Mononuclear cell (primary cell): ENCODE measurements around the gene OPA1. TPM values are rescaled to one million over a fixed set of nuclear protein-coding genes. Genes with fewer than 3 reads are reported as not detected.

Experiments
- H3K27me3 ChIP-seq: 2 replicates; pipeline ENCODE4 v1.6.0; 2011; ENCODE audit warnings: low read length, control low read depth; ENCODE audit not compliant: insufficient read depth
- H3K4me1 ChIP-seq: 2 replicates; pipeline ENCODE4 v1.5.1; 2011; ENCODE audit warnings: mild to moderate bottlenecking, low read length, control low read depth; ENCODE audit not compliant: insufficient read depth
- H3K4me3 ChIP-seq: 2 replicates; pipeline ENCODE4 v1.5.1; 2011; ENCODE audit warnings: mild to moderate bottlenecking, low read length, moderate library complexity
- H3K9me3 ChIP-seq: 2 replicates; pipeline ENCODE4 v1.5.1; 2011; ENCODE audit warnings: low read depth, mild to moderate bottlenecking, control low read depth, low read length
- total RNA-seq: library from RNA; depleted of rRNA; stranded (reverse); fragments of >200 nt; gene quantifications from one replicate; pipeline ENCODE4 v1.2.3, GENCODE V29; 2012

OPA1 gene
- total RNA-seq, 1 donor, result 91.4 TPM

DNA sequence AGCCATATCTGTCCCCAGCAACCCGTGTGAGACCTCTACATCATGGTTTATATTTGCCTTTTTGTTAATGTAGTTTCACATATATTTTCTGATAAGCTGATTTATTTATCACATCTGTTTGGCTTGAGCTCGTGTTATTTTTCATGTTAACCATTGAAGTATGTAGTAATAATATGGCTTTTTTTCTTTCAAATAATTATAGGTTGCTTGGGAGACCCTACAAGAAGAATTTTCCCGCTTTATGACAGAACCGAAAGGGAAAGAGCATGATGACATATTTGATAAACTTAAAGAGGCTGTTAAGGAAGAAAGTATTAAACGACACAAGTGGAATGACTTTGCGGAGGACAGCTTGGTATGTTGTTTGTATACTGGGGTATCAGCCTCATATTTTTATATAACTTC, 63.9 kb downstream of the OPA1 start:
- Histone ChIP-seq H3K4me1 (no peaks in the 10 kb centered on the region), H3K27me3 (no peaks in the 10 kb centered on the region), H3K9me3 (no peaks in the 10 kb centered on the region), H3K4me3 (no peak overlapping the region)

DNA sequence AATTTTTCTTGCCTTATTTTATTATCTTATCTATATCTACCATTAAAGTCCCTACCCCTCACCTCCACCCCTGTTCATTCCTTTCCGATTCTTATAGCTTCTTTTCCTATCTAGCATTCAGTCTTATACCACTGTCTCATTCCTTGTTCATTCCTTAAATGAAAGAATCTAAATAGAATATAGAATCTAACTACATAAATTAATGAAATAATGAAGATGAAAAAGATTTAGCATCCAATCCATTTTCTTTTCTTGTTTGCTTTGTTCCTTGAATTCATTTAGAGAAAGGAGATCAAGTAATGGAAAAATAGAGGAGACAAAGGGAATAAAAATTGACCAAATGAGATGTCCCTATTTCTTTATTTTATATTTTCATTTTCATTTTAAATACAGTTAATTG, 67.2 kb downstream of the OPA1 start:
- H3K4me1 ChIP-seq, result no peaks in the 10 kb centered on the region

DNA sequence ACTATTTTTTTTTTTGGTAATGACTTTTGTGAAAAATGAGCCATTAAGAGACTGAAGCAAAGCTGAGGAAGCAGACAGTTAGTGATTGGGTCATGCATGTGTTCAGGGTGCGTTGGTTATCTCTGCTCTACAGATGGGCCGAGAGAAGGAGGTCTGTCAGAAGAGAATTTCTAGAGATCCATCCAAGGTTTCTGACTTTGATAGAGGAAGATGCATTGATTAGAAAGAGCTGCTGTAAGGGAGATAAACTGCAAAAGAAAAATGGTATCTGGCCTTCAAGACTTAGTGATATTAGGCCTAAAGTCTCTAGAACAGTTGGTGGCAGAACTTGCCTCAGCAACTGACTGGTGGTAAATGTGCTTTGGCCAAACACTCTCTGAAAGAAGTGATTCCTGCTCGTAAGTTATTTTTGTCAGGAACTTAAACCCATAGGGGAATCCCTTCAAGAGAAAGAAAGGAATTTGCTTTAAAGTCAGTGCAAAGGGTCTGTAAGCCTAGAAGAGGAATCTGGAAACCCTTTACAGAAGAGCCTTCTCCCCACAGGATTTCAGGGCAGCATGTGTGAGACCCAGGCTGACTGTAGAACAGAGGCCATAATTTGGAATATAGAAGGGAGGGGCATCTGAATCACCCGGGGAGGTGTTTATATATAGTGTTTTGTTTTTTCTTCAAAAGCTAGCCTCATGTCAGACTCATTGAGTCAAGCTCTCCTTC, 67.8 kb downstream of the OPA1 start:
- Histone ChIP-seq H3K4me1 (no peaks in the 10 kb centered on the region), H3K27me3 (no peaks in the 10 kb centered on the region), H3K4me3 (no peak overlapping the region), H3K9me3 (no peaks in the 10 kb centered on the region)

More for the DNA sequence above, 67.2 kb downstream of the OPA1 start:
- Histone ChIP-seq H3K4me3 (no peak overlapping the region), H3K9me3 (no peaks in the 10 kb centered on the region), H3K27me3 (no peaks in the 10 kb centered on the region)

DNA sequence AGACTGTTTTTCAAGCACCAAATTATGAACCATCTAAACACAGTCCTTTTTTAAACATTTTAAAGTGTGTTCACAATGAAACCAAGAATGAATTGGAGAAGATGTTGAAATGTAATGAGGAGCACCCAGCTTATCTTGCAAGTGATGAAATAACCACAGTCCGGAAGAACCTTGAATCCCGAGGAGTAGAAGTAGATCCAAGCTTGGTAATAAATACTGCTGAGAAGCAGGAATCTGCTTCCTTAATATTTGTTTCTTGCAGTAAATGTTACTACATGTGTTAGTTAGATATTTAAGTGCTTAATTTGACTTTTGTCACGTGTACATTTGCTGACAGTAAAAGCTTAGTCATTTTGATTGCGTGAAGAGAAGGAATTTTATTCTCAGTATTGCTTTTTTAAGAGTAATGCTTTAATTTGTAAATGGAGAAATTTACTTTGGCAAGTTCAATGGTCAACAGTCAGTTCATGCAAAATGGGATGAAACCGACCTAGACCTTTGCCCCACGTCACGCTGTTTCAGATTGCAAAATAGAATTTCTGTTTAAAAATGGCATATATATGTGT, 69.8 kb downstream of the OPA1 start:
- Histone ChIP-seq H3K27me3 (no peaks in the 10 kb centered on the region), H3K4me3 (no peak overlapping the region), H3K9me3 (no peaks in the 10 kb centered on the region), H3K4me1 (no peaks in the 10 kb centered on the region)

DNA sequence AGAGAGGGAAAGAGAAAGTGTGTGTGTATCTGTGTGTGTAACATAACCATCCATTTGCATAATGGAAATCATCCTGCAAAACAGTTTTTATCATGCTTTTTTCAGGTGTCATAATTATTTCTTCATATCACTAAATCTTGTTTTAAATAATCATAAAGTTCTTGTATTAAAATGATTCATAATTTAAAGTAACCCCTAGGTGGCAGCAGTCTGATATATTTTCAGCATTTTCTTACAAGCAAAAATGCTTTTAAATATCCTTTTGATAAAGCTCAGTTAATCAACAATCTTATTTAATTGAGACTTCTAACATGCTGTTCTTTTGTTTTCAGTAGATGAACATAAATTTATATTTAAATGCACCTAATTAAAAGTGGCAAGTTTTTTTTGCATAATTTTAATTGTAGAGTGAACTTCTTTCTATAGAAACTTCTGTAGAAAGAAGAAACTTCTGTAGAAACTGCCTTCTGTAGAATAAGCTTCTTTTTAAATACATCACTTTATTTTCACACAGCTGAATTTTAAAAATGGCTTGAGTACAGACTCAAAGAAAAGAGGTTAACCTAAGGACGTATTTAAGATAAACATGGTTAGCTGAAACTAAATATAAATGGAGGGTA, 72.5 kb downstream of the OPA1 start:
- Histone ChIP-seq H3K4me1 (no peaks in the 10 kb centered on the region), H3K9me3 (no peaks in the 10 kb centered on the region), H3K4me3 (no peak overlapping the region), H3K27me3 (no peaks in the 10 kb centered on the region)

DNA sequence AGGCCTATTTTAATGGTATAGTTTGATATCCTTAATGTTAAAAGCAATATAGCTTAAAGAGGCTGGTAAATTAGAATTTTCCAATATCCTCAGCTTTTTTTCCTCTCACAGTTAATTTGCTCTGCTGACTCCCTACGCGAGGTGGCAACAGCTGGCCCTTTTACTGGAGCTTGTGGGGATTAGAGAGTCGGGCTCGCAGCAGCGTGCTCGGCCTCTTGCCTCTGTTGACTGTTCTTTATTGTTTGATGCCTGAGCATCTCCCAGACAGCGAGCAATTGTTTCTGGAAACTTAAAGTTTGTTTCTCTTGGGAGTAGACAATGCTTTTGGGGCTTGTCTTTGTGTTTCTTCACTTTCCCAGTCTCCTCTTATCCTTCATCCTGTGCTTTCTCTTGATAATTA, 80.8 kb downstream of the OPA1 start:
- H3K4me1 ChIP-seq, result no peaks in the 10 kb centered on the region
- H3K27me3 ChIP-seq, result no peaks in the 10 kb centered on the region
- H3K9me3 ChIP-seq, result no peaks in the 10 kb centered on the region
- no peak overlapping the region for H3K4me3 ChIP-seq

DNA sequence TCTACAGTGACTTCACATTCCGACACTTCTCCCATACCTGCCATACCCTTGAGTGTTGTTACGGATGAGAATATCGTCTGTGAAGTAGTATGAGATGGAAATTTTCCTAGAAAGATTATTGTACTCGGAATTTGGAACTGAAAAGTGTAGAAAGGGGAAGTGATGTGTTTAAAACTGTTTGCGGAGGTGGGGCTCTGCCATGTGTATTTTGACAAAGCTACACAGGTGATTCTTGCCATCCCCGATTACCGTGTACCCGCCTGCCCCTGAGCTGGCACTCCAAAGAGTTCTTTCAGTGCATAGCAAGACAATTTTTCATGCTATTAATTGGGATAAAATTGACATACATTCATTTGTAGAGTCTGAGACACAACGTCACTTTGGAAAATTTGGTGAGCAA, 81.7 kb downstream of the OPA1 start:
- Histone ChIP-seq H3K27me3 (no peaks in the 10 kb centered on the region), H3K4me1 (no peaks in the 10 kb centered on the region), H3K9me3 (no peaks in the 10 kb centered on the region), H3K4me3 (no peak overlapping the region)

DNA sequence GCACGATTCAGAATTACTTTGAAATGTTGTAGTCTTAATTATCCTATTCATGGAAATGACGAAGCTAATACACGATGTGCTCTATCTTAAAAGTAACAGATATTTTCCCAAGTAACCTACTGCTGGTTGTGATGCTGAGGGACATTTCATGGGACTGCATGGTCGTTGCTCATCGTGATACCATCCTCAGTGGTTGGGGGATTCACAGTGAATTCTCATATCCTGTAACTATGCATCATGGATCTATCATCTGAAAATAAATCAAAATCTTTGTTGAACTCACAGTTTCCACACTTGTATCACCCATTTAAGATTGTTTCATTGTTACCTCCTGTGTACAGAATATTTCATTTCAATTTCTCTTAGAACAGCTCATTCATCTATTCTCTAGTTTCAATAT, 84.7 kb downstream of the OPA1 start:
- Histone ChIP-seq H3K9me3 (no peaks in the 10 kb centered on the region), H3K4me1 (no peaks in the 10 kb centered on the region), H3K27me3 (no peaks in the 10 kb centered on the region), H3K4me3 (no peak overlapping the region)

DNA sequence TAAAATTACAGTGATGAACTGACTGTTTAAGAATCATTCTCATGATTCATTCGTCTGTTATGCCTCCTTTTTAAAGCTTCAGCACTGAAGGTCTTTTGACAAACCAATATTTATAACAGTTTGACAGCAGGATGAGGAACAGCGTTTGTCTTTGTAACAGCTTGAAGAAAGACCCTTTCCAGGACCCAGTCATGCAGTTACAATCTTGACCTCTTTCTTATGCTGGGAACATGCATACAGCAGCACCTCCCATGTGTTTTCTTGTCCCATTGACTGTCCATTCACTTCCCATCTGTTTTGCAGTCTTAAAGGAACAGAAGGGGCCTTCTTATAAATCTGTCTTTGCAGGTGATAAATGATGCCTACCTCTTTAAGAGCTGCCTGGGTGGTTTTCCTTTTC, 87.2 kb downstream of the OPA1 start:
- Histone ChIP-seq H3K9me3 (no peaks in the 10 kb centered on the region), H3K27me3 (no peaks in the 10 kb centered on the region), H3K4me3 (no peak overlapping the region), H3K4me1 (no peaks in the 10 kb centered on the region)

DNA sequence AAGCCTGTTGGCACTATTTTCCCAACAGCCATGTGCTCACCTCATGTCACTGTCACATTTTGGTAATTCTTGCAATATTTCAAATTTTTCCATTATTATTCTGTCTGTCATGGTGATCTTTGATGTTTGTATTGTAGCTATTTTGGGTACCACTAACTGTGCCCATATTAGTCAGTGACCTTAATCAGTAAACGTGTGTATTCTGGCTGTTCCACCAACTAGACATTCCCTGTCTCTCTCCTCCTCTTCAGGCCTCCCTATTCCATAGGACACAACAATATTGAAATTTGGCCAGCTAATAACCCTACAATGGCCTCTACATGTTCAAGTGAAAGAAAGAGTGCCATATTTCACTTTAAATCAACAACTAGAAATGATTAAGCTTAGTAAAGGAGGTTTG, 88.6 kb downstream of the OPA1 start:
- Histone ChIP-seq H3K4me3 (no peak overlapping the region), H3K9me3 (no peaks in the 10 kb centered on the region), H3K27me3 (no peaks in the 10 kb centered on the region), H3K4me1 (no peaks in the 10 kb centered on the region)

DNA sequence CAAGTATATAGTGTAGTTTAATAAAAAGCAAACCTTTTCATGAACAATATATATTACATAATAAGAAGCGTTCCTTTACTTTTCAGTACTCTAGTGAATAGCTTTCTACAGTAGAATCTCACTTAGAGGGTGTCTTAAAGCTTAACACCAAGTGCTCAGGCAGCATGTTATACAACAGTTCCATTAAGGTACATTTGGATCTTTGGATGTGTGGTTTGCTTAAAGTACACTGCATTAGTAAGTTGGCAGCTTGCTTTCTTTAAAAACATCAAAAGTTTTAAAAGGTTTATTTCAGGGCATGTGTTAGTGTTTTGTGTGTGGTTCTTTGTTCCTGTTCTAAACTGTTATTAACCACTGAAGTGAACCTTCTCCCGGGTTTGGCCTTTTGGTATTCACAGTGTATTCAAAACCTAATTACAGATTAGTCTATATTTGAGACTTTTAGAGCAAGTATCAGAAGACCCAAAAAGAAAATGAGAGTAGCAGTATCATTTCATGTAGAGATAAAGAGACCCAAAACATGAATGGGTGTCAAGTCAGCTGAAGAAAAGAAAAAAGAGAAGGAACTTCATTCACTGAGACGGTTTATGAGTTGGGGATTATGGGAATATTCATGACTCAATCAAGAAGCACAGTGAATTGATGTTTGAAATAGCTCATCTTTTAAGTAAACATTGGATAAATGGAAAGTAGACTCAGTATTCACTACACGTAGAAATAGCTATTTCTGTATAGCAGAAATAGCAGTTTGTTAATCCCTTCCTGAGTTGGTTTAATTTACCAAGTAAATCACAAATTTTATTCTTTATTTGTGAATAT, 93.9 kb downstream of the OPA1 start:
- no peak overlapping the region for H3K4me3 ChIP-seq
- H3K9me3 ChIP-seq, result no peaks in the 10 kb centered on the region
- H3K4me1 ChIP-seq, result no peaks in the 10 kb centered on the region
- no peaks in the 10 kb centered on the region for H3K27me3 ChIP-seq

DNA sequence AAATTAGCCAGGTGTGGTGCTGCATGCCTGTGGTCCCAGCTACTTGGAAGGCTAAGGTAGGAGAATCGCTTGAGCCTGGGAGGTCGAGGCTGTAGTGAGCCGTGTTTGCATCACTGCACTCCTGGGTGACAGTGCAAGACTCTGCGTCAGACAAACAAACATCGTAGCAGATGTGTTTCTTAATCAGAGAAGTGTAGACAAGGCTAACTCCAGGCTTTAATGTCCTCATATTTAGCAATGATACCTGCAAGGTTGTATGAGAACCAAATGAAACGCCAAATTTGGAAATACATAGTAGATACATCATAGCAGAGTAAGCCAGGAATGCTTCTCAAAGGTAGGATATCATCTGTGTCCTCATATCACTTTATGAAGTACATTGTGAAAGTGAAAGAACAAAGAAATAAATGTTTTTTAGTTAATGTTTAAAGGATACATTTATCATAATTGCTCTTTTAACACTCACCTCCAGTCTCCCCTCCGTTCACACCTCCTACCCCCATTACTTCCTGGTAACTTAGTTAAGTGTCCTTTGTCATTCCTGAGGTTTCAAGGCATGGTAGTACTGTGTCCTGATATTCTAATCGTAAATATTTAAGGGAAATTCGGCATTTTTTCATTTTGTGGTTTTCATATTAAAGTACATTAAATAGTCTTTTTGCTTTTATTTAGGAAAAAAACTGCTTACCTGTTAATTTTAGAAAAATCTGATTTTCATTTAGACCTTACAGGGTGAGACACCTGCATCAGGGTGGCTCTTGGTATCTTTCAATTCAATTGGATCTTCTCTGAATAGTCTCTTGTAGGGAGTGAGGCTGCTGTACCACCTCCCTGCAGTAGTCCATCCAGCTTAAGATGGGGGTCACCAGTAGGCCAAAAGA, 96.1 kb downstream of the OPA1 start:
- H3K4me1 ChIP-seq, result no peaks in the 10 kb centered on the region
- no peaks in the 10 kb centered on the region for H3K27me3 ChIP-seq
- no peaks in the 10 kb centered on the region for H3K9me3 ChIP-seq
- no peak overlapping the region for H3K4me3 ChIP-seq

DNA sequence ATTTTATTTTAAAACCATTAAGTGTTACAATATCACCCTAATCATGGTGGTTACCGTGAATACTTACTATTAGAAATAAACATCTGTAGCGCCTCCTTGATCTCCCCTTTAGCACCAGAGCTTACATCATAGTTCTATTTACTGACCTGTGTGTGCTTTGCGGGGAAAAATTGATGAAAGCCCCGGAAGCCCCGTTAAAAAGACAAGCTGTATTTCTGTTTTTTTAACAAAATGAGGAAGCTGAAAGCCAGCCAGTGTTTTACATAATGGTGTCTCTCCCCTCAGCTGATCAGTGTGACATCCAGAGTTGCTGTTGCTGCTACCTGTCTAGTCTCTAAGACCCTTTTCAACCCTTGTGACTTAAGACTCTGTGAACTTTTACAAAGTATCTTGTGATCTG, 100.8 kb downstream of the OPA1 start:
- Histone ChIP-seq H3K4me3 (no peak overlapping the region), H3K4me1 (no peaks in the 10 kb centered on the region), H3K9me3 (no peaks in the 10 kb centered on the region), H3K27me3 (no peaks in the 10 kb centered on the region)

DNA sequence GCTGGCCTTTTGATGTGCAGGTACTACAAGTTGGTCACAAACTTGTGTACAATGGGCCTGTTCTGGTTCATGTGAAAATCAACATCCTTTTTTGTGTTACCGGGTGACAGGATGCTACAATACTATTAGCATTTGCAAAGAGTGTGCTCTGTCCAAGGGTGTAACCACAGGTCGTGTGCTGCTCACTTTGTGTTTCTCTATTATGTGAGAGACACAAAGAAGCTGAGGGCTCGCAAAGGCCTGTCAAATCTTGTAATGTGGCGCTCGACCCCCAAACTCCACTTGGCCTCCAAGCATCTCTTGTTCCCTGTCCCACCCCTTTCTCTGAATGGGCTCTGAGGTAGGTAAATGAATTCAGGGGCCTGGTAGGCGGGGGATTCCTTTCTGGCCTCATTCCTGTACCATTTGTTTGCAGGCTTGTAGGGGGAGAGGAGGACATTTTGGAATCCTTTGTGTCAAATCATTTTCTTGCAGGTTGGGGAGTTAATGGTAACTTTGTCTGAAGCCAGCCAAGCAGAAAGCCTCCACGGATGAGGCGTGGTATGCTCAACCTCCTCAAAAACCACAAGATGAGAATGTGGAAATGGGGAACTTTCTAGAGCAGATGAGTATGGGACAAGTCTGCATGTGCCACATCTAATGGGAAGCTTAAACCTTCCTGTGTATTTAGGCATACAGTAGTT, 109.1 kb downstream of the OPA1 start:
- Histone ChIP-seq H3K27me3 (no peaks in the 10 kb centered on the region), H3K4me1 (peaks cover 14% of the 10 kb centered on the region), H3K4me3 (no peak overlapping the region), H3K9me3 (no peaks in the 10 kb centered on the region)
